Adrenal gland (tissue), 12 donors: ENCODE data around the gene EXT2. TPM values are rescaled to one million over a fixed set of nuclear protein-coding genes. Genes with fewer than 3 reads are reported as not detected.

ENCODE experiments used
- DNase-seq, 7 donors: peaks; one replicate each; pipeline ENCODE4 v3.0.0-alpha.2; 2019 to 2020
- H3K27ac ChIP-seq, 5 donors: fragments of 200-600 bp; sonication (generic) in 4 of 5; 1 replicate in 3 of 5; 2 replicates in 2 of 5; pipeline versions ENCODE4 v1.5.1 to v1.8.0; 2016 to 2020; ENCODE audit warnings: mild to moderate bottlenecking in 1 of 5
- H3K27me3 ChIP-seq: fragments of 200-600 bp; 2 replicates; pipeline ENCODE4 v1.8.0; 2021
- H3K36me3 ChIP-seq, 2 donors: fragments of 200-600 bp; replicated peaks in 1 of 2; 1 replicate in 1 of 2; 2 replicates in 1 of 2; pipeline versions ENCODE4 v1.5.1 to v1.8.0; 2018 to 2022
- H3K4me1 ChIP-seq, 2 donors: fragments of 200-600 bp; replicated peaks in 1 of 2; 1 replicate in 1 of 2; 2 replicates in 1 of 2; pipeline versions ENCODE4 v1.5.1 to v1.8.0; 2018 to 2021
- H3K4me3 ChIP-seq, 4 donors: fragments of 200-600 bp; sonication (generic) in 3 of 4; one replicate each; pipeline ENCODE4 v1.5.1; 2016 to 2018
- H3K9me3 ChIP-seq, 3 donors: fragments of 200-600 bp; sonication (generic) in 1 of 3; replicated peaks in 1 of 3; 1 replicate in 2 of 3; 2 replicates in 1 of 3; pipeline versions ENCODE4 v1.5.1 to v1.8.0; 2016 to 2021
- CTCF ChIP-seq, 6 experiments: fragments of 450-650 bp in 4 of 6; fragments of 200-600 bp in 2 of 6; sonication (generic) in 1 of 6; IDR thresholded peaks; 1 replicate in 5 of 6; 2 replicates in 1 of 6; pipeline versions ENCODE4 v1.5.1 to v1.8.0; 2016 to 2021; ENCODE audit warnings: antibody characterized with exemption in 6 of 6, mild to moderate bottlenecking in 2 of 6, moderate library complexity in 1 of 6
- POLR2A ChIP-seq, 2 donors: fragments of 450-650 bp; IDR thresholded peaks; one replicate each; pipeline ENCODE4 v1.6.1; 2017; ENCODE audit warnings: antibody characterized with exemption in 2 of 2, mild to moderate bottlenecking in 2 of 2, moderate library complexity in 1 of 2
- WGBS, 4 donors: extraction: QIAGEN DNeasy Blood & Tissue Kit in 2 of 4; methylation state at CpG; one replicate each; pipeline versions ENCODE4 v1.1.5 to v1.1.7; 2013 to 2017; 5-methylcytosine and 5-hydroxymethylcytosine counted together
- intact Hi-C, 2 donors: fragments of 100-400 bp; cut with DNase I; formaldehyde crosslinking; loops; one replicate each; pipeline versions ENCODE4 v1.14.1 to v1.15.0; 2022 to 2023
- polyA plus RNA-seq, 3 donors: library from polyadenylated mRNA; stranded (reverse); fragments of 200-250 nt in 2 of 3; fragments of 350-450 nt in 1 of 3; fragmentation: Illumina TruSeq in 1 of 3; extraction: RNeasy Lipid Tissue Mini Kit (QIAGEN cat#74804) in 1 of 3; gene quantifications; one replicate each; pipeline ENCODE4 v1.2.3, GENCODE V29; 2013 to 2014
- total RNA-seq, 9 donors: library from RNA; depleted of rRNA in 4 of 9; stranded (reverse); fragments of >200 nt in 4 of 9; fragments of 120-200 nt in 1 of 9; fragmentation: NEBNext Ultra II Directional in 1 of 9; extraction: Animal tissue kit (Norgen Biotek cat#: 25700) in 1 of 9; gene quantifications; one replicate each; pipeline versions ENCODE4 v1.1.0 to v1.2.4, GENCODE V29; 2013 to 2023
- donor health status: healthy with polysubstance abuse.
- donor health status: Bipolar disorder and iron deficiency.
- donor health status: DM: yes; HTN: yes; CAD: no.
- donor health status: DM: no; HTN: no; CAD: no.
- donor health status: DM: no; HTN: no; CAD: no.
- donor health status: DM: yes; HTN: yes; CAD: no.

EXT2 gene
- total and polyA plus RNA-seq, 12 donors: 28.7 to 89.3 (median 46.3) TPM

- TF ChIP-seq CTCF (IDR thresholded peaks at IDR 0.05): no peak
- no peak for TF ChIP-seq POLR2A (IDR thresholded peaks at IDR 0.05)
- WGBS, 4 donors: 71 to 88% (median 82%) methylated on average over 4 of the region's 4 CpGs
- intact Hi-C loops: no loop called here
Measured at GRCh38 chr11:44179173-44179572, 83.7 kb downstream of the EXT2 start.

GRCh38 chr11:44180107-44180506 is 84.6 kb downstream of the EXT2 start:
- Histone ChIP-seq H3K27ac (no peak overlapping the region), H3K4me1 (peaks cover 0 to 3% of the 10 kb centered on the region in 2 donors), H3K36me3 (no peaks in the 10 kb centered on the region), H3K4me3 (no peak overlapping the region), H3K27me3 (no peaks in the 10 kb centered on the region), H3K9me3 (no peaks in the 10 kb centered on the region)
- TF ChIP-seq CTCF (IDR thresholded peaks at IDR 0.05): no peak
- no peak for TF ChIP-seq POLR2A (IDR thresholded peaks at IDR 0.05)
- intact Hi-C loops: no loop called here
- no peak for DNase-seq
- 90 to 93% (median 91%) methylated on average over 2 of the region's 2 CpGs for WGBS, 4 donors

More at GRCh38 chr11:44179173-44179572, 83.7 kb downstream of the EXT2 start:
- no peak overlapping the region for H3K4me3 ChIP-seq
- no peaks in the 10 kb centered on the region for H3K9me3 ChIP-seq
- H3K36me3 ChIP-seq: no peaks in the 10 kb centered on the region
- H3K27ac ChIP-seq: no peak overlapping the region
- DNase-seq: no peak
- no peaks in the 10 kb centered on the region for H3K27me3 ChIP-seq
- peaks cover 0 to 3% of the 10 kb centered on the region in 2 donors for H3K4me1 ChIP-seq

- no peaks in the 10 kb centered on the region for H3K4me1 ChIP-seq
- intact Hi-C loops: no loop called here
- H3K4me3 ChIP-seq: no peak overlapping the region
- no peaks in the 10 kb centered on the region for H3K9me3 ChIP-seq
- TF ChIP-seq CTCF (IDR thresholded peaks at IDR 0.05) (no peak), POLR2A (IDR thresholded peaks at IDR 0.05) (no peak)
- H3K36me3 ChIP-seq: no peaks in the 10 kb centered on the region
- no peak overlapping the region for H3K27ac ChIP-seq
- H3K27me3 ChIP-seq: no peaks in the 10 kb centered on the region
- no peak for DNase-seq
Measured at GRCh38 chr11:44185522-44185921, 90.0 kb downstream of the EXT2 start.

GRCh38 chr11:44186321-44186930 is 90.9 kb downstream of the EXT2 start:
- intact Hi-C loops: no loop called here
- no peak overlapping the region for H3K27ac ChIP-seq
- H3K36me3 ChIP-seq: no peaks in the 10 kb centered on the region
- TF ChIP-seq POLR2A (IDR thresholded peaks at IDR 0.05): no peak
- TF ChIP-seq CTCF (IDR thresholded peaks at IDR 0.05): no peak
- H3K4me3 ChIP-seq: no peak overlapping the region
- no peaks in the 10 kb centered on the region for H3K27me3 ChIP-seq
- H3K9me3 ChIP-seq: no peaks in the 10 kb centered on the region
- WGBS, 4 donors: 91 to 95% (median 93%) methylated on average over 2 of the region's 2 CpGs
- H3K4me1 ChIP-seq: no peaks in the 10 kb centered on the region
- DNase-seq: no peak
